ENCODE data around the gene SLAMF7.

SLAMF7 gene

GRCh38 chr1:160747717-160748116 lies 8.7 kb downstream of the SLAMF7 start:
- H3K4me3 ChIP-seq (ENCODE audit: low read depth, low read length): no peak overlapping the region
- ChIA-PET CTCF (no interaction called here), POLR2A (no interaction called here)
- DNase-seq (ENCODE audit: low read depth, low spot score): no peak
- TF ChIP-seq CTCF (IDR thresholded peaks at IDR 0.05; ENCODE audit: insufficient read depth, low read length, missing control alignments): no peak

- no peak overlapping the region for H3K4me3 ChIP-seq (ENCODE audit: low read depth, low read length)
- no peak for DNase-seq (ENCODE audit: low read depth, low spot score)
- TF ChIP-seq CTCF (IDR thresholded peaks at IDR 0.05; ENCODE audit: insufficient read depth, low read length, missing control alignments): no peak
- ChIA-PET CTCF (no interaction called here), POLR2A (no interaction called here)
Measured at GRCh38 chr1:160748181-160748877, 9.3 kb downstream of the SLAMF7 start.

- ChIA-PET POLR2A (no interaction called here), CTCF (no interaction called here)
- no peak for DNase-seq (ENCODE audit: low read depth, low spot score)
Measured at GRCh38 chr1:160748878-160749269, 9.8 kb downstream of the SLAMF7 start.

GRCh38 chr1:160750608-160751007 lies 11.6 kb downstream of the SLAMF7 start:
- no peak overlapping the region for H3K4me3 ChIP-seq (ENCODE audit: low read depth, low read length)
- no peak for DNase-seq (ENCODE audit: low read depth, low spot score)
- ChIA-PET POLR2A (no interaction called here), CTCF (no interaction called here)
- TF ChIP-seq CTCF (IDR thresholded peaks at IDR 0.05; ENCODE audit: insufficient read depth, low read length, missing control alignments): no peak

More at GRCh38 chr1:160748878-160749269, 9.8 kb downstream of the SLAMF7 start:
- TF ChIP-seq CTCF (IDR thresholded peaks at IDR 0.05; ENCODE audit: insufficient read depth, low read length, missing control alignments): no peak
- H3K4me3 ChIP-seq (ENCODE audit: low read depth, low read length): no peak overlapping the region

- no peak for TF ChIP-seq CTCF (IDR thresholded peaks at IDR 0.05; ENCODE audit: insufficient read depth, low read length, missing control alignments)
- no peak for DNase-seq (ENCODE audit: low read depth, low spot score)
- ChIA-PET CTCF (no interaction called here), POLR2A (no interaction called here)
- no peak overlapping the region for H3K4me3 ChIP-seq (ENCODE audit: low read depth, low read length)
Measured at GRCh38 chr1:160752406-160752805, 13.4 kb downstream of the SLAMF7 start.

GRCh38 chr1:160752924-160753323 lies 13.9 kb downstream of the SLAMF7 start:
- no peak for TF ChIP-seq CTCF (IDR thresholded peaks at IDR 0.05; ENCODE audit: insufficient read depth, low read length, missing control alignments)
- ChIA-PET POLR2A (no interaction called here), CTCF (no interaction called here)
- no peak for DNase-seq (ENCODE audit: low read depth, low spot score)
- H3K4me3 ChIP-seq (ENCODE audit: low read depth, low read length): no peak overlapping the region
